Endothelial cell of umbilical vein (primary cell): Measurements from ENCODE around the gene MIOS. TPM values are rescaled to one million over a fixed set of nuclear protein-coding genes. Genes with fewer than 3 reads are reported as not detected.

Experiments
- BruUV-seq: library from RNA; stranded (reverse); fragments of 400-500 nt; replicated peaks from 2 replicates; lab custom pipeline; 2021; lab: Mats Ljungman, UMichigan
- CTCF ChIA-PET: fragments of 300-600, 350-600 bp; sonication (Branson Sonifier 250); formaldehyde crosslinking; loops from one replicate; lab custom pipeline; 2021; ENCODE audit warnings: antibody characterized with exemption, inconsistent platforms; lab: Charles Lee
- POLR2A ChIA-PET: fragments of 300-600, 350-600 bp; sonication (Branson Sonifier 250); formaldehyde crosslinking; loops from one replicate; lab custom pipeline; 2021; ENCODE audit warnings: antibody characterized with exemption, inconsistent platforms; lab: Charles Lee
- DNase-seq: peaks from one replicate; pipeline ENCODE4 v3.0.0-alpha.2; 2011; ENCODE audit warnings: low read depth, low spot score
- FAIRE-seq: peaks from 2 replicates; lab custom pipeline; 2011; peaks lifted over from hg19 to GRCh38; lab: Jason Lieb, UNC
- H2AFZ ChIP-seq: 2 replicates; pipeline ENCODE4 v1.6.0; 2012; ENCODE audit warnings: low read depth, low read length, control low read depth, inconsistent platforms
- H3K27ac ChIP-seq: 2 replicates; pipeline ENCODE4 v1.5.1; 2011; ENCODE audit warnings: low read depth, mild to moderate bottlenecking, control low read depth, low read length, moderate library complexity; ENCODE audit not compliant: insufficient read depth
- H3K27me3 ChIP-seq, 2 experiments: 2 replicates each; pipeline versions ENCODE4 v1.6.0 to v1.6.1; 2011; ENCODE audit warnings: low read length in 2 of 2, mixed read lengths in 1 of 2; ENCODE audit not compliant: control insufficient read depth in 2 of 2, insufficient read depth in 2 of 2
- H3K36me3 ChIP-seq, 2 experiments: 2 replicates in 1 of 2; 3 replicates in 1 of 2; pipeline ENCODE4 v1.5.1; 2011; ENCODE audit warnings: low read length in 2 of 2, mild to moderate bottlenecking in 1 of 2, moderate library complexity in 1 of 2; ENCODE audit not compliant: control insufficient read depth in 2 of 2, insufficient read depth in 2 of 2; ENCODE audit errors: extremely low read depth in 1 of 2
- H3K4me1 ChIP-seq: 3 replicates; pipeline ENCODE4 v1.5.1; 2011; ENCODE audit warnings: mild to moderate bottlenecking, low read length; ENCODE audit not compliant: control insufficient read depth, insufficient read depth; ENCODE audit errors: extremely low read depth
- H3K4me2 ChIP-seq: 2 replicates; pipeline ENCODE4 v1.6.1; 2011; ENCODE audit warnings: low read length, control low read depth, mixed read lengths; ENCODE audit not compliant: insufficient read depth
- H3K4me3 ChIP-seq, 3 experiments: fragments of 200-600 bp in 1 of 3; sonication (generic), shearing (Covaris generic) in 1 of 3; replicated peaks in 1 of 3; 2 replicates each; pipeline ENCODE4 v1.5.1; 2011 to 2016; ENCODE audit warnings: control low read depth in 3 of 3, low read length in 3 of 3, mild to moderate bottlenecking in 2 of 3, inconsistent platforms in 1 of 3, low read depth in 1 of 3, moderate library complexity in 1 of 3; ENCODE audit not compliant: insufficient read depth in 1 of 3
- H3K79me2 ChIP-seq: 2 replicates; pipeline ENCODE4 v1.6.0; 2012; ENCODE audit warnings: low read length, inconsistent platforms; ENCODE audit not compliant: control insufficient read depth, insufficient read depth
- H3K9ac ChIP-seq: replicated peaks from 2 replicates; pipeline ENCODE3; 2011; ENCODE audit warnings: low read length, control low read depth; ENCODE audit not compliant: insufficient read depth; ENCODE audit errors: extremely low read depth
- H3K9me1 ChIP-seq: replicated peaks from 3 replicates; pipeline ENCODE4 v1.6.0; 2011; ENCODE audit warnings: mild to moderate bottlenecking, low read length; ENCODE audit not compliant: control insufficient read depth, insufficient read depth; ENCODE audit errors: extremely low read depth
- H3K9me3 ChIP-seq: replicated peaks from 2 replicates; pipeline ENCODE4 v1.5.1; 2012; ENCODE audit warnings: low read length, inconsistent platforms; ENCODE audit not compliant: control insufficient read depth, insufficient read depth
- H4K20me1 ChIP-seq: replicated peaks from 2 replicates; pipeline ENCODE3; 2011; ENCODE audit warnings: mild to moderate bottlenecking, low read length; ENCODE audit not compliant: control insufficient read depth, insufficient read depth; ENCODE audit errors: extremely low read depth
- CTCF ChIP-seq, 2 donors: IDR thresholded peaks; 1 replicate in 1 of 2; 2 replicates in 1 of 2; pipeline ENCODE4 v1.5.1; 2011; ENCODE audit warnings: low read length in 2 of 2, mild to moderate bottlenecking in 2 of 2, moderate library complexity in 2 of 2, control low read depth in 1 of 2, inconsistent platforms in 1 of 2, low read depth in 1 of 2; ENCODE audit not compliant: insufficient read depth in 1 of 2; ENCODE audit errors: extremely low read depth in 1 of 2
- EZH2 ChIP-seq: IDR thresholded peaks from 2 replicates; pipeline ENCODE4 v1.6.1; 2012; ENCODE audit warnings: borderline replicate concordance, low read depth, mild to moderate bottlenecking, moderate library complexity, low read length, inconsistent platforms; ENCODE audit not compliant: severe bottlenecking
- FOS ChIP-seq: IDR thresholded peaks from 2 replicates; pipeline ENCODE4 v1.6.1; 2011; ENCODE audit warnings: mild to moderate bottlenecking, low read length, moderate library complexity, borderline replicate concordance; ENCODE audit not compliant: insufficient read depth
- GATA2 ChIP-seq: IDR thresholded peaks from 2 replicates; pipeline ENCODE4 v1.7.0; 2011; ENCODE audit warnings: low read depth, mild to moderate bottlenecking, moderate library complexity, mixed read lengths, low read length; ENCODE audit not compliant: insufficient read length, insufficient read depth
- JUN ChIP-seq: IDR thresholded peaks from 2 replicates; pipeline ENCODE4 v1.6.1; 2011; ENCODE audit warnings: borderline replicate concordance, low read depth; ENCODE audit not compliant: insufficient read length, insufficient read depth
- MAX ChIP-seq: IDR thresholded peaks from 2 replicates; pipeline ENCODE4 v1.6.1; 2011; ENCODE audit not compliant: insufficient read depth, insufficient read length
- MYC ChIP-seq: IDR thresholded peaks from one replicate; pipeline ENCODE4 v1.6.1; 2011; ENCODE audit warnings: mild to moderate bottlenecking, low read depth, low read length
- POLR2A ChIP-seq: IDR thresholded peaks from 2 replicates; pipeline ENCODE4 v1.6.1; 2012; ENCODE audit warnings: low read depth, mild to moderate bottlenecking, control low read depth, low read length
- POLR2AphosphoS5 ChIP-seq: IDR thresholded peaks from 2 replicates; pipeline ENCODE4 v1.6.1; 2012; ENCODE audit warnings: low read depth, mild to moderate bottlenecking, control low read depth, low read length, moderate library complexity; ENCODE audit not compliant: insufficient read depth
- dilution Hi-C: fragments of 300-500 bp; cut with MboI; formaldehyde crosslinking; loops from one replicate; pipeline ENCODE4 v1.15.0; 2019; ENCODE audit warnings: low sequenced_read_pairs; ENCODE audit not compliant: extremely low pct_ligation_motif_present
- intact Hi-C: fragments of 100-400 bp; cut with micrococcal nuclease; formaldehyde crosslinking; loops from one replicate; pipeline ENCODE4 v1.10.0; 2022
- polyA plus RNA-seq, 4 experiments: library from polyadenylated mRNA; depleted of rRNA in 3 of 4; stranded (reverse) in 3 of 4; unstranded in 1 of 4; fragments of >200 nt; gene quantifications; 2 replicates each; pipeline versions ENCODE4 v1.2.1 to v1.2.3, GENCODE V29; 2011 to 2012; ENCODE audit warnings: missing spikeins in 1 of 4
- total RNA-seq: library from RNA; stranded (reverse); gene quantifications from 2 replicates; pipeline ENCODE4 v1.2.3, GENCODE V29; 2021

Gene MIOS
- total and polyA plus RNA-seq, 2 donors (not counting 3 experiments of a cell fraction or from before 2014, with no cell fraction given), result 8.5 to 16.8 TPM

- Histone ChIP-seq H2AFZ (no peak overlapping the region), H3K79me2 (no peaks in the 10 kb centered on the region), H3K27me3 (no peaks in the 10 kb centered on the region), H4K20me1 (no peaks in the 10 kb centered on the region), H3K4me1 (peaks cover 4% of the 10 kb centered on the region), H3K9me3 (no peaks in the 10 kb centered on the region), H3K9ac (no peak overlapping the region), H3K4me3 (no peak overlapping the region), H3K36me3 (no peaks in the 10 kb centered on the region), H3K9me1 (no peaks in the 10 kb centered on the region), H3K27ac (no peak overlapping the region), H3K4me2 (no peak overlapping the region)
- TF ChIP-seq JUN (no peak), MYC (no peak), EZH2 (no peak), MAX (no peak), CTCF (IDR thresholded peaks at IDR 0.05; ENCODE audit: extremely low read depth in 1 of 2, insufficient read depth in 1 of 2, low read depth in 1 of 2, low read length in 2 of 2) (no peak), POLR2A (no peak), GATA2 (no peak), FOS (no peak), POLR2AphosphoS5 (no peak)
- DNase-seq (no peak), FAIRE-seq (no peak)
- dilution Hi-C loops, result no loop called here
- no TSS peak for BruUV-seq
- CTCF ChIA-PET, result interaction anchor here (2.5 kb wide), 1 partner anchor 13 kb away, joined by 7 read pairs; no protein-coding TSS in a partner anchor
- intact Hi-C loops, result no loop called here
- POLR2A ChIA-PET, result no interaction called here
Measured at GRCh38 chr7:7581531-7582179, 15.0 kb downstream of the MIOS start.
